IMR-90 (cell line): ENCODE results near the gene COA1. TPM values are rescaled to one million over a fixed set of nuclear protein-coding genes. Genes with fewer than 3 reads are reported as not detected.

ENCODE experiments used
- ATAC-seq: fragments of 200-7000 bp; cut with Tn5 transposase; 2 replicates; pipeline ENCODE4 v1.9.1; 2020; ENCODE audit warnings: low read depth, mild to moderate bottlenecking, moderate library complexity
- BruUV-seq: library from RNA; stranded (reverse); fragments of 400-500 nt; replicated peaks from 2 replicates; lab custom pipeline; 2021; lab: Mats Ljungman, UMichigan
- CTCF ChIA-PET: fragments of 300-600 bp; formaldehyde crosslinking; extraction: SDS; loops from one replicate; lab custom pipeline; 2021; ENCODE audit warnings: antibody characterized with exemption; lab: Yijun Ruan, JAX
- POLR2A ChIA-PET: fragments of 300-600 bp; sonication (Branson Sonifier 250); formaldehyde crosslinking; loops from one replicate; lab custom pipeline; 2022; ENCODE audit warnings: antibody characterized with exemption; ENCODE audit not compliant: unreplicated experiment; lab: Charles Lee
- DNase-seq: peaks from one replicate; pipeline ENCODE4 v3.0.0; 2013
- H2AFZ ChIP-seq: replicated peaks from 2 replicates; pipeline ENCODE3; 2013; ENCODE audit warnings: low read length, mild to moderate bottlenecking; ENCODE audit not compliant: poor library complexity
- H2AK5ac ChIP-seq: 2 replicates; pipeline ENCODE4 v1.6.1; 2013; ENCODE audit warnings: low read depth, low read length, inconsistent platforms
- H2AK9ac ChIP-seq: replicated peaks from 2 replicates; pipeline ENCODE3; 2013; ENCODE audit warnings: mild to moderate bottlenecking, low read depth, low read length, moderate library complexity; ENCODE audit not compliant: poor library complexity
- H2BK120ac ChIP-seq: 2 replicates; pipeline ENCODE4 v1.6.1; 2013; ENCODE audit warnings: low read depth, low read length, inconsistent platforms
- H2BK15ac ChIP-seq: 3 replicates; pipeline ENCODE4 v1.6.1; 2013; ENCODE audit warnings: low read depth, low read length, inconsistent platforms
- H2BK20ac ChIP-seq: 2 replicates; pipeline ENCODE4 v1.6.1; 2013; ENCODE audit warnings: low read depth, mild to moderate bottlenecking, inconsistent platforms, low read length, moderate library complexity
- H2BK5ac ChIP-seq: 2 replicates; pipeline ENCODE4 v1.6.1; 2013; ENCODE audit warnings: mild to moderate bottlenecking, low read depth, low read length, inconsistent platforms; ENCODE audit not compliant: poor library complexity, severe bottlenecking
- H3K14ac ChIP-seq: replicated peaks from 2 replicates; pipeline ENCODE4 v1.6.1; 2013; ENCODE audit warnings: low read depth, low read length, inconsistent platforms
- H3K18ac ChIP-seq: 2 replicates; pipeline ENCODE4 v1.6.1; 2013; ENCODE audit warnings: low read depth, low read length, control low read depth
- H3K23ac ChIP-seq: 2 replicates; pipeline ENCODE4 v1.6.1; 2013; ENCODE audit warnings: low read depth, low read length, inconsistent platforms
- H3K27ac ChIP-seq: 2 replicates; pipeline ENCODE4 v1.5.1; 2013; ENCODE audit warnings: mild to moderate bottlenecking, control low read depth, low read length; ENCODE audit not compliant: insufficient read depth
- H3K27me3 ChIP-seq: 2 replicates; pipeline ENCODE4 v1.6.1; 2013; ENCODE audit warnings: low read length; ENCODE audit not compliant: control insufficient read depth, insufficient read depth
- H3K36me3 ChIP-seq: 2 replicates; pipeline ENCODE4 v1.6.1; 2013; ENCODE audit warnings: low read length, mixed read lengths; ENCODE audit not compliant: control insufficient read depth, insufficient read depth
- H3K4ac ChIP-seq: 2 replicates; pipeline ENCODE4 v1.6.1; 2013; ENCODE audit warnings: low read depth, low read length, inconsistent platforms
- H3K4me1 ChIP-seq: 2 replicates; pipeline ENCODE4 v1.6.1; 2013; ENCODE audit warnings: low read length, mixed read lengths; ENCODE audit not compliant: control insufficient read depth, insufficient read depth
- H3K4me2 ChIP-seq: 2 replicates; pipeline ENCODE4 v1.6.1; 2013; ENCODE audit warnings: low read depth, mild to moderate bottlenecking, control low read depth, low read length, moderate library complexity
- H3K4me3 ChIP-seq: 2 replicates; pipeline ENCODE4 v1.5.1; 2013; ENCODE audit warnings: low read depth, mild to moderate bottlenecking, control low read depth, low read length, moderate library complexity; ENCODE audit not compliant: insufficient read depth
- H3K56ac ChIP-seq: 2 replicates; pipeline ENCODE4 v1.6.1; 2013; ENCODE audit warnings: low read length, inconsistent platforms; ENCODE audit not compliant: insufficient read depth; ENCODE audit errors: extremely low read depth
- H3K79me1 ChIP-seq, 2 experiments: 2 replicates each; pipeline ENCODE4 v1.6.1; 2013; ENCODE audit warnings: low read length in 2 of 2, inconsistent platforms in 1 of 2, low read depth in 1 of 2
- H3K9ac ChIP-seq: 2 replicates; pipeline ENCODE4 v1.6.1; 2013; ENCODE audit warnings: low read depth, low read length, control low read depth
- H3K9me1 ChIP-seq: 2 replicates; pipeline ENCODE4 v1.6.1; 2013; ENCODE audit warnings: low read length, inconsistent platforms; ENCODE audit not compliant: insufficient read depth
- H3K9me3 ChIP-seq: 2 replicates; pipeline ENCODE4 v1.6.1; 2013; ENCODE audit warnings: low read length; ENCODE audit not compliant: control insufficient read depth, insufficient read depth
- H4K20me1 ChIP-seq: 2 replicates; pipeline ENCODE4 v1.6.1; 2013; ENCODE audit warnings: low read length, inconsistent platforms; ENCODE audit not compliant: insufficient read depth
- H4K5ac ChIP-seq: 2 replicates; pipeline ENCODE4 v1.6.1; 2013; ENCODE audit warnings: mild to moderate bottlenecking, low read depth, low read length, control low read depth
- H4K8ac ChIP-seq, 2 experiments: 2 replicates each; pipeline ENCODE4 v1.6.1; 2013; ENCODE audit warnings: low read depth in 2 of 2, low read length in 2 of 2, control low read depth in 1 of 2, inconsistent platforms in 1 of 2
- H4K91ac ChIP-seq: 2 replicates; pipeline ENCODE4 v1.6.1; 2013; ENCODE audit warnings: low read depth, low read length, inconsistent platforms; ENCODE audit not compliant: insufficient read depth
- BHLHE40 ChIP-seq: fragments of 150-350 bp; IDR thresholded peaks from 2 replicates; pipeline ENCODE4 v1.6.1; 2016; ENCODE audit warnings: mild to moderate bottlenecking, low read depth, low read length
- CEBPB ChIP-seq: IDR thresholded peaks from 2 replicates; pipeline ENCODE4 v1.6.1; 2012; ENCODE audit warnings: low read depth, low read length, improper control_type of control experiment
- CTCF ChIP-seq: conservative IDR thresholded peaks from 2 replicates; pipeline ENCODE4 v1.5.1; 2012; ENCODE audit warnings: mild to moderate bottlenecking, low read depth, low read length, improper control_type of control experiment
- ELK1 ChIP-seq: fragments of 150-350 bp; IDR thresholded peaks from 2 replicates; pipeline ENCODE4 v1.6.1; 2016; ENCODE audit warnings: low read depth, mild to moderate bottlenecking, low read length, moderate library complexity, borderline replicate concordance
- FOS ChIP-seq: fragments of 150-350 bp; IDR thresholded peaks from 2 replicates; pipeline ENCODE4 v1.6.1; 2016; ENCODE audit warnings: low read depth, low read length
- MAFK ChIP-seq: IDR thresholded peaks from 2 replicates; pipeline ENCODE4 v1.6.1; 2012; ENCODE audit warnings: low read depth, low read length, improper control_type of control experiment
- MAZ ChIP-seq: IDR thresholded peaks from 2 replicates; pipeline ENCODE4 v1.6.1; 2012; ENCODE audit warnings: low read depth, mild to moderate bottlenecking, low read length, improper control_type of control experiment, moderate library complexity, borderline replicate concordance
- MXI1 ChIP-seq: IDR thresholded peaks from 2 replicates; pipeline ENCODE4 v1.6.1; 2012; ENCODE audit warnings: low read depth, mild to moderate bottlenecking, low read length, moderate library complexity, borderline replicate concordance
- NFE2L2 ChIP-seq: fragments of 150-350 bp; IDR thresholded peaks from 2 replicates; pipeline ENCODE4 v1.6.1; 2016; ENCODE audit warnings: low read depth, mild to moderate bottlenecking, low read length
- POLR2A ChIP-seq: IDR thresholded peaks from 2 replicates; pipeline ENCODE4 v1.6.1; 2012; ENCODE audit warnings: mild to moderate bottlenecking, low read depth, low read length
- RCOR1 ChIP-seq: IDR thresholded peaks from 2 replicates; pipeline ENCODE4 v1.6.1; 2012; ENCODE audit warnings: mild to moderate bottlenecking, low read length, improper control_type of control experiment; ENCODE audit not compliant: insufficient replicate concordance
- RFX5 ChIP-seq: IDR thresholded peaks from 2 replicates; pipeline ENCODE4 v1.8.0; 2012; ENCODE audit warnings: low read depth, mild to moderate bottlenecking, low read length, moderate library complexity
- USF2 ChIP-seq: fragments of 150-350 bp; IDR thresholded peaks from 2 replicates; pipeline ENCODE4 v1.6.1; 2017; ENCODE audit warnings: mild to moderate bottlenecking, antibody characterized with exemption, low read length, low read depth
- WGBS, 2 experiments: methylation state at CpG; one replicate each; pipeline versions ENCODE4 v1.1.5 to v1.1.7; 2013; ENCODE audit warnings: missing lambda C conversion rate in 2 of 2; ENCODE audit not compliant: insufficient read length in 1 of 2; ENCODE audit errors: extremely low coverage in 2 of 2; 5-methylcytosine and 5-hydroxymethylcytosine counted together
- dilution Hi-C: fragments of 300-500 bp; cut with HindIII; formaldehyde crosslinking; loops from one replicate; pipeline ENCODE4 v1.14.3; 2018; ENCODE audit warnings: low sequenced_read_pairs; ENCODE audit not compliant: unreplicated experiment
- in situ Hi-C: fragments of 300-500 bp; cut with MboI; formaldehyde crosslinking; loops from 3 replicates; pipeline ENCODE4 v1.14.3; 2019; ENCODE audit warnings: low sequenced_read_pairs, inconsistent platforms, mixed read lengths
- intact Hi-C: fragments of 100-400 bp; cut with micrococcal nuclease; formaldehyde crosslinking; loops from 2 replicates; pipeline ENCODE4 v1.10.0; 2022
- polyA plus RNA-seq, 3 experiments: library from polyadenylated mRNA; depleted of rRNA; stranded (reverse); fragments of >200 nt; gene quantifications; 2 replicates each; pipeline ENCODE4 v1.2.3, GENCODE V29; 2012; ENCODE audit warnings: low replicate concordance in 1 of 3
- total RNA-seq: library from RNA; depleted of rRNA; stranded (reverse); fragments of >200 nt; gene quantifications from 2 replicates; pipeline ENCODE4 v1.2.3, GENCODE V29; 2012

Gene COA1
- total and polyA plus RNA-seq, 2 of the 4 experiments (the other 2 are of a cell fraction): 34.2 to 59.5 TPM

GRCh38 chr7:43769791-43770465, 40.6 kb upstream of the COA1 start:
- H2AFZ ChIP-seq: no peak overlapping the region
- no peak overlapping the region for H4K8ac ChIP-seq
- H3K23ac ChIP-seq: no peak overlapping the region
- no peak overlapping the region for H2BK120ac ChIP-seq
- no peak overlapping the region for H2BK5ac ChIP-seq
- H3K27me3 ChIP-seq: no peaks in the 10 kb centered on the region
- no peak overlapping the region for H3K27ac ChIP-seq
- H3K4me2 ChIP-seq: no peak overlapping the region
- peaks cover 0 to 3% of the 10 kb centered on the region in 2 experiments; a peak in 1 of 4 replicates for H3K79me1 ChIP-seq
- ATAC-seq (no peak), DNase-seq (no peak)
- H3K9me3 ChIP-seq: no peaks in the 10 kb centered on the region
- ChIA-PET CTCF (no interaction called here), POLR2A (no interaction called here)
- H4K20me1 ChIP-seq: no peaks in the 10 kb centered on the region
- no TSS peak for BruUV-seq
- peaks cover 4% of the 10 kb centered on the region; the same call in 1 of the 2 replicates for H3K36me3 ChIP-seq
- no peak overlapping the region for H2BK15ac ChIP-seq
- H3K14ac ChIP-seq: no peak overlapping the region
- no peak overlapping the region for H3K4ac ChIP-seq
- dilution Hi-C loops: no loop called here
- H3K18ac ChIP-seq: no peak overlapping the region
- in situ Hi-C loops: no loop called here
- TF ChIP-seq RCOR1 (no peak), MAFK (no peak), USF2 (no peak), MXI1 (no peak), NFE2L2 (no peak), ELK1 (no peak), RFX5 (no peak), MAZ (no peak), BHLHE40 (no peak), FOS (no peak), CTCF (no peak), POLR2A (no peak), CEBPB (no peak)
- no peak overlapping the region for H4K91ac ChIP-seq
- no peak overlapping the region for H2BK20ac ChIP-seq
- H4K5ac ChIP-seq: no peak overlapping the region
- H3K56ac ChIP-seq: no peak overlapping the region
- no peak overlapping the region for H2AK5ac ChIP-seq
- peaks cover under 1% of the 10 kb centered on the region for H3K4me1 ChIP-seq
- no CpG with 5 or more reads among the region's 10 CpGs for WGBS, 2 experiments
- intact Hi-C loops: no loop called here
- peaks cover 3% of the 10 kb centered on the region; the same call in 1 of the 2 replicates for H3K9me1 ChIP-seq
- H3K9ac ChIP-seq: no peak overlapping the region
- no peak overlapping the region for H2AK9ac ChIP-seq
- H3K4me3 ChIP-seq: no peak overlapping the region
